Transverse colon (tissue), 4 donors: Measurements from ENCODE around the gene TDRD3. TPM values are rescaled to one million over a fixed set of nuclear protein-coding genes. Genes with fewer than 3 reads are reported as not detected.

Experiments used
- DNase-seq: peaks from one replicate; pipeline ENCODE4 v3.0.0-alpha.2; 2019
- H3K27ac ChIP-seq, 4 donors: fragments of 200-600 bp; sonication (generic); 2 replicates each; pipeline ENCODE4 v1.5.1; 2016 to 2018; ENCODE audit warnings: inconsistent platforms in 4 of 4
- H3K27me3 ChIP-seq: fragments of 200-600 bp; sonication (generic); 2 replicates; pipeline ENCODE4 v1.5.1; 2017; ENCODE audit warnings: inconsistent platforms
- H3K36me3 ChIP-seq, 4 donors: fragments of 200-600 bp; sonication (generic); 2 replicates each; pipeline ENCODE4 v1.5.1; 2017 to 2019; ENCODE audit warnings: inconsistent platforms in 4 of 4
- H3K4me1 ChIP-seq, 4 donors: fragments of 200-600 bp; sonication (generic); 2 replicates each; pipeline ENCODE4 v1.5.1; 2017 to 2020; ENCODE audit warnings: inconsistent platforms in 4 of 4
- H3K4me3 ChIP-seq, 4 donors: fragments of 200-600 bp; sonication (generic); 1 replicate in 1 of 4; 2 replicates in 3 of 4; pipeline versions ENCODE4 v1.5.1 to v1.6.1; 2017 to 2019; ENCODE audit warnings: inconsistent platforms in 4 of 4
- H3K9me3 ChIP-seq, 2 donors: fragments of 200-600 bp; sonication (generic); 2 replicates each; pipeline ENCODE4 v1.5.1; 2017 to 2019; ENCODE audit warnings: inconsistent platforms in 2 of 2
- EP300 ChIP-seq: sonication (generic); formaldehyde crosslinking; IDR thresholded peaks from one replicate; pipeline ENCODE4 v1.6.1; 2017; ENCODE audit warnings: antibody characterized with exemption, low read depth
- POLR2A ChIP-seq: fragments of 450-650 bp; IDR thresholded peaks from one replicate; pipeline ENCODE4 v1.6.1; 2016; ENCODE audit warnings: antibody characterized with exemption, mild to moderate bottlenecking, moderate library complexity
- POLR2AphosphoS5 ChIP-seq, 3 donors: sonication (generic); formaldehyde crosslinking; IDR thresholded peaks; one replicate each; pipeline ENCODE4 v1.6.1; 2016; ENCODE audit warnings: antibody characterized with exemption in 3 of 3
- WGBS, 2 donors: methylation state at CpG; one replicate each; pipeline ENCODE4 v1.1.5; 2018; ENCODE audit warnings: low coverage in 1 of 2; 5-methylcytosine and 5-hydroxymethylcytosine counted together
- in situ Hi-C, 4 donors: fragments of 200-750 bp; cut with MboI; loops; one replicate each; pipeline versions ENCODE4 v1.15.0 to v1.15.1; 2017; ENCODE audit warnings: low sequenced_read_pairs in 3 of 4, low pct_ligation_motif_present in 1 of 4, low pct_unique_long_range_greater_than_20kb in 1 of 4
- intact Hi-C: fragments of 100-400 bp; cut with DNase I; formaldehyde crosslinking; loops from one replicate; pipeline ENCODE4 v1.15.1; 2023; ENCODE audit warnings: low total_unique reads
- total RNA-seq, 4 donors: library from RNA; depleted of rRNA; stranded (reverse); fragments of >200 nt; gene quantifications; one replicate each; pipeline ENCODE4 v1.1.0, GENCODE V29; 2016
- TF ChIP-seq, protein P1 (sequence below), 5 experiments: fragments of 200-600 bp in 3 of 5; fragments of 450-650 bp in 2 of 5; sonication (generic) in 3 of 5; IDR thresholded peaks; 1 replicate in 2 of 5; 2 replicates in 3 of 5; pipeline ENCODE4 v1.5.1; 2016 to 2017; ENCODE audit warnings: antibody characterized with exemption in 5 of 5, inconsistent platforms in 3 of 5, mild to moderate bottlenecking in 2 of 5, moderate library complexity in 1 of 5

TDRD3 gene
- total RNA-seq, 4 donors from 2014 or later: 20.9 to 73.4 (median 33.9) TPM

- DNase-seq: no peak
- TF ChIP-seq POLR2A (no peak), POLR2AphosphoS5 (IDR thresholded peaks at IDR 0.05) (no peak), EP300 (no peak)
- TF ChIP-seq, protein P1, sequence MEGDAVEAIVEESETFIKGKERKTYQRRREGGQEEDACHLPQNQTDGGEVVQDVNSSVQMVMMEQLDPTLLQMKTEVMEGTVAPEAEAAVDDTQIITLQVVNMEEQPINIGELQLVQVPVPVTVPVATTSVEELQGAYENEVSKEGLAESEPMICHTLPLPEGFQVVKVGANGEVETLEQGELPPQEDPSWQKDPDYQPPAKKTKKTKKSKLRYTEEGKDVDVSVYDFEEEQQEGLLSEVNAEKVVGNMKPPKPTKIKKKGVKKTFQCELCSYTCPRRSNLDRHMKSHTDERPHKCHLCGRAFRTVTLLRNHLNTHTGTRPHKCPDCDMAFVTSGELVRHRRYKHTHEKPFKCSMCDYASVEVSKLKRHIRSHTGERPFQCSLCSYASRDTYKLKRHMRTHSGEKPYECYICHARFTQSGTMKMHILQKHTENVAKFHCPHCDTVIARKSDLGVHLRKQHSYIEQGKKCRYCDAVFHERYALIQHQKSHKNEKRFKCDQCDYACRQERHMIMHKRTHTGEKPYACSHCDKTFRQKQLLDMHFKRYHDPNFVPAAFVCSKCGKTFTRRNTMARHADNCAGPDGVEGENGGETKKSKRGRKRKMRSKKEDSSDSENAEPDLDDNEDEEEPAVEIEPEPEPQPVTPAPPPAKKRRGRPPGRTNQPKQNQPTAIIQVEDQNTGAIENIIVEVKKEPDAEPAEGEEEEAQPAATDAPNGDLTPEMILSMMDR (IDR thresholded peaks at IDR 0.05): no peak
- 80 to 95% methylated on average over 2 to 5 of the region's 5 CpGs for WGBS, 2 donors
- no peaks in the 10 kb centered on the region for H3K27me3 ChIP-seq
- H3K4me3 ChIP-seq: no peak overlapping the region
- H3K9me3 ChIP-seq: no peaks in the 10 kb centered on the region
- H3K36me3 ChIP-seq: no peaks in the 10 kb centered on the region
- H3K4me1 ChIP-seq: no peaks in the 10 kb centered on the region
- intact Hi-C loops: no loop called here
- H3K27ac ChIP-seq: no peak overlapping the region
- in situ Hi-C loops: no loop called here
Measured at GRCh38 chr13:60562096-60562780, 165.2 kb downstream of the TDRD3 start.

DNA sequence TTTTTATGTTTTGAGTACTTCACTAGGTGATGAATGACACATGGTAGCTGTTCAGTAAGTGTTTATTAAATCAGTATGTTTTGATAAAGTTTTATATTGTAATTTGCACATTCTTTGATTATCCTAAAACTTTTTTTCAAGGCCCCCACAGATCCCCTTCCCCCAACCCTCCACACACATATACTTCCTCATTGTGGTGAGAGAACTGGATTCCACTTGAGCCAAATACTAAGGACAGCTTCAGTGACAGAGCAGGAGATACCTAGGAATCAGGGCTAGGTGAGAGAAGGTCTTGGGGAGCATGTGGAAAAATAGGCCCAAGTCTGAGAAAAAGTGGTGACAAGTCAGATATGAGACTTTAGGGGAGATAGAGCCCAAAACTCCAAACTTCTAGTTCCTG lies 174.6 kb downstream of the TDRD3 start:
- intact Hi-C loops: no loop called here
- in situ Hi-C loops: no loop called here
- no peak for TF ChIP-seq EP300
- Histone ChIP-seq H3K27me3 (no peaks in the 10 kb centered on the region), H3K4me1 (peaks cover 0 to 7% (median 1%) of the 10 kb centered on the region in 4 donors), H3K4me3 (no peak overlapping the region), H3K36me3 (peaks cover 0 to 7% (median 0%) of the 10 kb centered on the region in 4 donors), H3K27ac (no peak overlapping the region), H3K9me3 (no peaks in the 10 kb centered on the region)
- no peak for DNase-seq

DNA sequence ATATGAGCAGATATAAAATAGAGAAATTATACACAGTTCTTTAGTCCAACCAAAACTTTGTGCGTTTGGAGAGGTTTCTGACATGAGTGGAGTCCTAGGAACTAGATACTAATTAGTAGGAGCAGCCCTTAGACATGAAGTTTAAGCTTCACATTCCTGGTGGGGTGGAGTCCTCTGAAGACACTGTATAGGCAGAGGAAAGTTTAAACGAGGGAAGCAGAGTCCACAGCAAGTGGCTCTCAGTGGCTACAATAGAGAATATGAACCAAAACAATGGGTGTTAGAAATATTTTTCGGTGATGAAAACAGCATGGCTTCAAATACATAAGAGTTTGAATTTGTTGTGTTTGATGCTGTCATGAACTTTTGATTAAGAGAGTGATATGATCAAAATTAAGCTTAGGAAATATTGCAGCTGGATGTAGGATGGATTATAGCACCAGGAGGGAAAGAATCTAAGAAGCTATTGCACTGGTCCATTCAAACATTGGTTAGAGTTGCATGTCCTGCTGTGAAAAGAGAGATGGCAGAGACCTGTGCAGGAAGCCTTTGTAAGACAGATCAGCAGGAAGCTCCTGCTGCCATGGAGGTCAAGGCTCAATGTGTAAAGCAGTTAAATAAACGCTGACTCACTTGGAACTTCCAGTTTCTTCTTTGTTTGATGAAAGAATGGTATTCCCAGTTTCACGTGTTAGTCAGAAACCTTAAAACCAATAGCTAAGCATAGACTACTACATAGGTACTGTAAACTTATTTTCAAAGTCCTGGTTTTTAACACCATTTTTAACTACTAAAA lies 175.2 kb downstream of the TDRD3 start:
- 51 to 77% methylated on average over 3 to 5 of the region's 5 CpGs for WGBS, 2 donors
- in situ Hi-C loops: no loop called here
- H3K36me3 ChIP-seq: peaks cover 0 to 7% (median 0%) of the 10 kb centered on the region in 4 donors

GRCh38 chr13:60572855-60573254 lies 175.8 kb downstream of the TDRD3 start:
- no peaks in the 10 kb centered on the region for H3K27me3 ChIP-seq
- no peak overlapping the region for H3K27ac ChIP-seq
- H3K4me3 ChIP-seq: no peak overlapping the region
- H3K36me3 ChIP-seq: peaks cover 0 to 7% (median 0%) of the 10 kb centered on the region in 4 donors
- in situ Hi-C loops (no loop called here), intact Hi-C loops (no loop called here)
- H3K9me3 ChIP-seq: no peaks in the 10 kb centered on the region
- H3K4me1 ChIP-seq: peaks cover 0 to 7% (median 1%) of the 10 kb centered on the region in 4 donors
- 87 to 89% methylated on average over 8 of the region's 8 CpGs for WGBS, 2 donors
- DNase-seq: no peak
- no peak for TF ChIP-seq POLR2A
- TF ChIP-seq, protein P1 (IDR thresholded peaks at IDR 0.05): no peak
- no peak for TF ChIP-seq EP300
- no peak for TF ChIP-seq POLR2AphosphoS5 (IDR thresholded peaks at IDR 0.05)

More for the DNA sequence above, 175.2 kb downstream of the TDRD3 start:
- intact Hi-C loops: no loop called here
- H3K27ac ChIP-seq: no peak overlapping the region
- no peaks in the 10 kb centered on the region for H3K27me3 ChIP-seq
- no peak overlapping the region for H3K4me3 ChIP-seq
- TF ChIP-seq EP300 (no peak), POLR2AphosphoS5 (IDR thresholded peaks at IDR 0.05) (no peak), POLR2A (no peak)
- TF ChIP-seq, protein P1 (IDR thresholded peaks at IDR 0.05): no peak
- no peaks in the 10 kb centered on the region for H3K9me3 ChIP-seq
- DNase-seq: no peak
- H3K4me1 ChIP-seq: peaks cover 0 to 7% (median 1%) of the 10 kb centered on the region in 4 donors
